HG03571 (cell line): ENCODE data around the gene XK.
"Not testable (repeated sequence)": the region's sequence is repeated elsewhere in the genome, so short reads cannot be mapped to it uniquely, and the experiment has no call there.

Experiments used
- ATAC-seq: cut with Tn5 transposase; IDR thresholded peaks from one replicate; pipeline ENCODE4 v1.9.1; 2021; ENCODE audit not compliant: unreplicated experiment

The XK gene

DNA sequence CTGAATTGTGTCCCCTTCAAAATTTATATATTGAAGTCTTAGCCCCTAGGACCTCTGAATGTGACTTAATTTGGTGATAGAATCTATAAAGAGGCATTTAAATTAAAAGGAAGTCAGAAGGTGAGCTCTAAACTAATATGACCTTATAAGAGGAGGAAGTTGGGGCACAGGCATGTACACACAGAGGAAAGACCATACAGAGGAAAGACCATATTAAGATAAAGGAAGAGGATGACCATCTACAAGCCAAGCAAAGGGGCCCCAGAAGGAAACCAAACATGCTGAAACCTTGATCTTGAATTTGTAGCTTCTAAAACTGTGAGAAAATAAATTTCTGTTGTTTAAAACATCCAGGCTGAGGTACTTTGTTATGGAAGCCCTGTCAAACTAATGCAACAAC lies 67.3 kb downstream of the XK start:
- no peak for ATAC-seq

DNA sequence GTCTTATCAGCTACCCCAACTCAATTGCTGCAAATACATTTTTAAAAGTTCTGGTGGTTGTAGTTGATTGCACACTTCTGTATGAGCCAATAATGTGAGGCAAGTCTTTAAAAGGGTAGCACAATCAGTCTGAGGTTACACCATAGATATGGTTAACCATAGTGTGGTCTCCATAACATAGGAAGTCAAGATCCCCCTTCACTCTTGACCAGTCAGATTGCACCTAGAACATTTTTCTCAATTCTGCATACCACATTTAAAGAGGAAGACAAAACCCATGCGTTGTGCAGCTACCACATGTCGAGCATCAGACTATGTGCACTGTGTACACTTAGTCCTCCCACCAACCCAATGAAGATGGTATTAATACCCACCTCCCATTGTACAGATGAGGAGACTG lies 67.8 kb downstream of the XK start:
- no peak for ATAC-seq

DNA sequence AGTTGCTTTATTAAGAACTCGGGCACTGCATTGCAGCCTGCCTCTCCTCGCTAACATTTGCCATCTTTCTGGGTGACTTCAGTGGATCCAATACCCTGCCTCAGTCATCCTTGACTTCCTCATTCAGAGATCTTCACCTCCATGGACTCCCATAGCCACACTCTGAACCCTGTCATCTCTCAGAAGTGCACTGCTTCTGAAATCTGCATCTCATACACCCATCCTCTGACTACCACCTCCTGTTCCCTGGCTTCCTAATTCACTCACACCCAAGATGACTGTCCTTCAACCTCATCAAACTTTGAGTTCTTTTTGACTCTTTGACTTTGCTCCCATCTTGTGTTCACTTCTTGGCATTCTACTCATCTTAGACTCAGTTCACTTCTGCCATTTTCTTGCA lies 68.9 kb downstream of the XK start:
- ATAC-seq: peak; percentile 8

DNA sequence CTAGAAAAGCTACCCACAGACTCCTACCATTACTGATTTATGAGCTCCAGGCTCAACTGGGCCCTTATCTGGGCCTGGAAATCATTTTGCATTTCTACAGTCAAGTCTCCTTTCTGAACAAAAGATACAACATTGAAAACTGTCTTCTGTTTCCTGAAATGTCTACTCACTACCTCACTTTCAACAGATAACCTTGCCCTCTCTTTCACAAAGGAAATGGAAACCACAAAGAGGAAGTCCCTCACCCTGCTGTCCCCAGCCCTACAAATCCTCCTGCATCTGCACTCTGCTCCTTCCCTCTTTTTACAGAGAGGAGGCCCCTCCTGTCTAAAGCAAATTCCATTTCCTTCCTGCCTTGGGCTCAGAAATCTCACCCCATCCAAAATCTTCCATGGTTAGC lies 69.4 kb downstream of the XK start:
- peak; percentile 93 for ATAC-seq

DNA sequence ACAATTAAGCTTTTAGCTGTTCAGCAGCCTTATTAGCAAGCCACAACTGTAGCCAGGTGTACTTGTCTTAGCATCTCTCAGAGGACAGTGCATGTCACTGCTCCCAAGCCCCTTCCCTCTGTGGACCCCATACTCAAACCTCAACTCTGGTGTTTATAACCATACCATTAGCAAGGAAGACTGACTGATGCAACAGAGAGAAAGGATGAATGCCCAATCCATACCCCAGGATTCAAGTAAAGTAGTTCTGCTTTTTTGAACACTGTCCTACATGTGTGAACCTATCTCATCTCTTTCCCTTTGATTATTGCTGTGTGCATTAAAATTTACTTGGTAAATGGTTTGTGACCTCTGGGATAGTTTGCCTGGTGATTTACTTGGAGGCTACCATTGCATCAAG lies 71.5 kb downstream of the XK start:
- no peak for ATAC-seq

DNA sequence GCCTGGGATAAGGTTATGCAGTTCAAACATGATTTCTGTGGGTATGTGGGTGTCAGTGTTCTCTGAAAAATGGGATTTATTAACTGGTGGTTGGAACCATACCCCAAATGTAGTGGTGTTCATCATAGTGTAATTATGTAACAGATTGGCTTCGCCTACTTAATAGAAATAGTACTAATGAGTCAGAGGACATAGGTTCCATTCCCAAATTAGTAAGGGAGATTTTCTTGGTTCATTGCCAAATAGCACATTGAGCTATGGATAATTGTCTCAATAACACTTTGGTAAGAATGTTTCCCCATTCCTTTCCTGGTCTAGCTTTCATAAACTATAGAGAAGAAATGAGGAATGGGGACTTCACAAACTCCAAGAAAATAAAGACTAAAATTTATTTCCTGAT lies 73.8 kb downstream of the XK start:
- ATAC-seq: no peak

DNA sequence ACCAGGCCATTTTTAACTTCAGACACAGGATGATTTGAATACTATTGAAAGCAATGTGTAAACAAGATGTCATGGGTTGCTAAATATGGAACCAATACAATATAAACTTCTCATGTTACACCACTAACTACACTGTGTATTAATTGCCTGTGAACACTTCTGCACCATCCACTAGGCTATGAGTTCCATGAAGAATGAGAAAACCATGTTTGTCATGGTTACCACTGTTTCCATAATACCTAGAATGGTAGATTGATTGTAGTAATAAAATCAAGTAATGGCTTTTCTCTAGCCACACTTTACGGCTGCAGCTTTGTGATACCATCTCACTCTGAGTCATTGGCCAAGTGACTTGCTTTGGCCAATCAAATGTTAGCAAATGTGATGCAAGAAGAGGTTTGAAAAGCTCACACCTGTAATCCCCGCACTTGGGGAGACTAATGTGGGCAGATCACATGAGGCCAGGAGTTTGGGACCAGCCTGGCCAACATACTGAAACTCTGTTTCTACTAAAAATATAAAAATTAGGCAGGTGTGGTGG lies 74.4 kb downstream of the XK start:
- ATAC-seq: no peak

DNA sequence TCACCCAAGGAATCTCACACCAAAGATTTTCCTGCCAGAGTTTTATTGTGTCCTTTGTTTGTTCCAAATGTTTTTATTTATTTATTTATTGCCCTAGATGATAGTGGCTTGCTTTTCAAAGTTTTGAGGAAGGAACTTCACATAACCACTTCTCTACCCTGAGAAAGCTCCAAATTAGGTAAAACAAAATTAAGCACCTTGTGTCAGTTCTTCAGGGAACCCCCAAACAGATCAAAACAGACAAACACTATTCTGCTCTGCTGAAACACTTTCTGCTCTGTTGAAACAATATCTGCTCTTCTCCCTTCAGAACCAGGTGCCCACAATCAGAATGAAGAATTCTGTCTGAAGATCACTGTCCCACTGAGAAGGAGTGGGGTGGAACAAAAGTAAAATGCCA lies 77.8 kb downstream of the XK start:
- no peak for ATAC-seq

DNA sequence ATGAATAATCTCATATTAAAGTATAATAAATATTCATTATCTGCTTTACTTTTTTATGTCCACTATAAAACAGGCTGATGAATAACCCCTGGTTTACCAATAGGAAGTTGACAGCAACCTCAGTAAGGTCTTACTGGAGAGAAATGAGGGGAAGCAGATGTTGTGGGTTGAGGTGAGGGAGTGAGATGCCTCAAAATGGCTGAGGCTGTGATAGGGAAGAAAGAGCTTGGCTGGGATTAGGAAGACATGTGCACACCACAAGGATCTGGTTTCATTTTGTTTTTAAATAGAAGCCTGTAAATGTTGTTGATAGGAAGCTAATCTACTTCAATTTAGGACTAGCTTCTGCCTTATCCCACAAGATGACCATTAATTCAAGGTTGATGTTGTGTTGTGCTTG lies 79.9 kb downstream of the XK start:
- ATAC-seq: no peak

DNA sequence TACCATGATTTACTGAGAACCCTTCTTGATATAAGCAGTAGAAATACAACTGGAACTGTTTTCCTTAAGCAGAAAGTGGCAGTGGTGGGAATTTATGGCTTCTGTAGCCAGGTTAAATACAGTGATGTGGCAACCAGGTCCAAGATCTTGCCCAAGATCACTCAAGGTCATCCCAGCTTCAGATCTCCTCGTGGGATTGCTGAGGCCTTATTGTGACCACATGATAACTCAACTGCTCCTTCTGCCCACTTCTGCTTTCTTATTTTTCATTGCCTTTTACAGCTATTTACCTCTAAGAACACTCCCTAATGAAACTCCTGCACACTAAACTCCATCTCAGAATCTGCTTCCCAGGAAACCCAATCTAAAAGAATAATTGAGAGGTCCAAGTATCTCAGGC lies 81.8 kb downstream of the XK start:
- ATAC-seq: no peak

DNA sequence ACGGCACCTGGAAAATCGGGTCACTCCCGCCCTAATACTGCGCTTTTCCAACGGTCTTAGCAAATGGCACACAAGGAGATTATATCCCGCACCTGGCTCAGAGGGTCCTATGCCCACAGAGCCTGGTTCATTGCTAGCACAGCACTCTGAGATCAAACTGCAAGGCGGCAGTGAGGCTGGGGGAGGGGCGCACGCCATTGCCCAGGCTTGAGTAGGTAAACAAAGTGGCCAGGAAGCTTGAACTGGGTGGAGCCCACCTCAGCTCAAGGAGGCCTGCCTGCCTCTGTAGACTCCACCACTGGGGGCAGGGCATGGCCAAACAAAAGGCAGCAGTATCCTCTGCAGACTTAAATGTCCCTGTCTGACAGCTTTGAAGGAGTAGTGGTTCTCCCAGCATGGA lies 83.3 kb downstream of the XK start:
- not testable (repeated sequence) for ATAC-seq

DNA sequence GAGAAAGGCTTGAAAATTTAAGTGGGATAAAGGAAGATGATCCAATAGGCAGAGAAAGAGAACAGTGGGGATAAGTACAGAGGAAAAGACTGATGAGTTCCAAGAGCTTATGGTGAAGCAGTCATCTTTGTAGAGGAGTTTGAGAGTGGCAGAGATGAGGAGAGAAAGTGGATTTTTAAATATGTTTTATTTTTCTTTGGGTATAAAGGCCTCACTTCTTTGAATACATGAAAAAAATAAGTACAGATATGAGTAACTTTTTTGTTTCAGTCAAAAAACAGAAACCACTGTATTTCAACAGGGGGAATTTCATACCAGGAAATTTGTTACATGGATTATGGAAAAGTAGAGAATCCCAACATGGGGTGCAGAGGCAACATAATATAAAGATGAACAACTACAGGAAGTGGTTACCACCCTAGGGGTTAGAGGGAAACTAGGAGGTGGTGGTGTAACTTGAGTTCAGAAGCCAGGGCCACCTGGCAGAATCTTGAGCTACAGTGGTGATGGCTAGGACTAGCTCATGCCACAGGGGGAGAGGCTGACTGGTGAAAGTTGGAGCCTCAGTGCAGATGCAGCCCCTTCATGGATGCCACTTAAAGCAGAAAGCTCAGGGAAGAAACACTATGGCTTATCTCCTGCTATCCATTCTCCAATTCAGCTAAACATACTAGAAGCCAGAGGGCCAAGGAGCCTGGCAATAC lies 90.8 kb downstream of the XK start:
- ATAC-seq: peak; percentile 68

DNA sequence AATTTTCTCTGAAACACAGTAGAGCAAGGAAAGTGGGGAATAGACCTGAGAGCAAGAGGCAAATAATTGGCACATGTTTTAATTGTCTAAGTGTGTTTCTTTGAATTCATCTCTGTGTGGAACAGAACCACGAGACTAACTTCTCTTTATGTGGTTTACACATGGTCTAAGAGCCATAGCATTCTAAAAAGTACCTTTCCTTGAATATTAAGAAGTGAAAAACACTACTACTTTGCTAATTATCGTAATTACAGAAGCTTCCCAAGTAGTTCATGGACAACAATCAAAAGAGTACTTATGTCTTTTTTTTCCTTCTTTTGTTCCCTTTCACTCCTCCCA lies 91.4 kb downstream of the XK start:
- ATAC-seq: no peak

DNA sequence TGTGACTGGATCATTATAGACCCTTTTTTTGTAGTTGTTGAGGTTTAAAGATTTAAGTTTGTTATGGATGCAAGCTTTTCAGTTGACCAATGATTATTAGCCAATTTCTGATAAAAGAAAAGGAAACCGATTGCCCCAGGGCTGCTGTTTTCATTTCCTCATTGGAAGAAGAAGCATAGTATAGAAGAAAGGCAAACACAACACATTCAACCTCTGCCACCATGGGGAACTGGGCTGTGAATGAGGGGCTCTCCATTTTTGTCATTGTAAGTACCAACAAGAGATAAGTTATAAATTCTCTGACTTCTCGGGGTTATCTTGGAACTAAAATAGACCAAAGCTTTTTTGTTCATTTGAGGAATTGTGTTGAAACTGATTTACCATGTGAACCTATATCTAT lies 94.3 kb downstream of the XK start, which contains the start of gene CYBB:
Gene CYBB, plus strand, starts transcription at position 203 of the 400 bp plus-strand sequence. Its CDS starts 19 bp downstream, at position 222.
- peak; percentile 38 for ATAC-seq

DNA sequence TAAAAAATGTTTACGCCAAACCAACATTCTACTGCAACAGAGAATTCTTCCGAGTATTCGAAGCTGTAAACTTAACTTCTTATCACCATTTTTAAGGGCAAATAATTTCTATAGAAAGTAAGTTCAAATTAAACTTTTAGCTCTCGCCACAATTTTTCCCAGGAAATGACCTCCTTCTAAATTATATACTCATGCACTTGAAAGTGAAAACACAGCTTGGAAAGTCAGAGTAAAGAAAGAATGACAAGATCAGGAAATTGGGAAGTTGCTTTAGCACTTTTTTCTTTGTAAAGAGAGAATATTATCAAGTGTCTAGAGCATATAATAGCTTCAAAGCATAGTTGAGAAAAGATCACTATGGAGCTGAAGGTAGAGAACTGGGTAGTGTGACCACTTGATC lies 95.5 kb downstream of the XK start:
- no peak for ATAC-seq
